ENCODE measurements around the gene KXD1. TPM values are rescaled to one million over a fixed set of nuclear protein-coding genes. Genes with fewer than 3 reads are reported as not detected.
"Not testable (repeated sequence)": the region's sequence is repeated elsewhere in the genome, so short reads cannot be mapped to it uniquely, and the experiment has no call there.

The KXD1 gene
- polyA plus RNA-seq, 1 donor: 71.3 TPM

- DNase-seq (ENCODE audit: low read depth): no peak
These were observed 22.6 kb downstream of the KXD1 start for GRCh38 chr19:18580311-18580710.

GRCh38 chr19:18586306-18586705 is 28.6 kb downstream of the KXD1 start:
- DNase-seq (ENCODE audit: low read depth): no peak

GRCh38 chr19:18587561-18587960 is 29.9 kb downstream of the KXD1 start:
- no peak for DNase-seq (ENCODE audit: low read depth)

- no peak for DNase-seq (ENCODE audit: low read depth)
These were observed 30.4 kb downstream of the KXD1 start for GRCh38 chr19:18587962-18588610.

- peak; percentile 50 for DNase-seq (ENCODE audit: low read depth)
These were observed 31.1 kb downstream of the KXD1 start, which contains the start of gene REX1BD for GRCh38 chr19:18588611-18589379. Gene REX1BD, plus strand, starts transcription at chr19:18588798. Its CDS starts 4 bp downstream, at chr19:18588802.

GRCh38 chr19:18589380-18590272 is 32.0 kb downstream of the KXD1 start:
- DNase-seq (ENCODE audit: low read depth): no peak

GRCh38 chr19:18590273-18591272 is 32.9 kb downstream of the KXD1 start:
- DNase-seq (ENCODE audit: low read depth): peak; percentile 59

- no peak for DNase-seq (ENCODE audit: low read depth)
These were observed 34.2 kb downstream of the KXD1 start for GRCh38 chr19:18591735-18592385.

- DNase-seq (ENCODE audit: low read depth): not testable (repeated sequence)
These were observed 35.1 kb downstream of the KXD1 start for GRCh38 chr19:18592732-18593131.

- DNase-seq (ENCODE audit: low read depth): no peak
These were observed 35.9 kb downstream of the KXD1 start for GRCh38 chr19:18593367-18594095.

- DNase-seq (ENCODE audit: low read depth): peak; percentile 65
These were observed 36.6 kb downstream of the KXD1 start for GRCh38 chr19:18594096-18594823.

- no peak for DNase-seq (ENCODE audit: low read depth)
These were observed 37.2 kb downstream of the KXD1 start for GRCh38 chr19:18594824-18595373.

- no peak for DNase-seq (ENCODE audit: low read depth)
These were observed 37.8 kb downstream of the KXD1 start for GRCh38 chr19:18595475-18595874.

- DNase-seq (ENCODE audit: low read depth): no peak
These were observed 39.1 kb downstream of the KXD1 start for GRCh38 chr19:18596752-18597157.

- no peak for DNase-seq (ENCODE audit: low read depth)
These were observed 40.4 kb downstream of the KXD1 start for GRCh38 chr19:18597809-18598660.

- no peak for DNase-seq (ENCODE audit: low read depth)
These were observed 41.8 kb downstream of the KXD1 start for GRCh38 chr19:18599485-18599884.

- DNase-seq (ENCODE audit: low read depth): not testable (repeated sequence)
These were observed 43.2 kb downstream of the KXD1 start for GRCh38 chr19:18600692-18601397.
